ENCODE measurements around the gene SCGB1C1. TPM values are rescaled to one million over a fixed set of nuclear protein-coding genes. Genes with fewer than 3 reads are reported as not detected.
A peak's percentile ranks its signal among the peaks of the same experiment; 100 is the strongest.

SCGB1C1 gene
- total RNA-seq, 2 experiments from 2014 or later: not detected

GRCh38 chr11:199004-199581 is 6.2 kb downstream of the SCGB1C1 start:
- ATAC-seq (no peak), DNase-seq (peak; percentile 4)
- no peak overlapping the region for H3K4me3 Mint-ChIP-seq
- peaks cover 34% of the 10 kb centered on the region for H3K4me1 Mint-ChIP-seq
- H3K27ac Mint-ChIP-seq: no peak overlapping the region
- H3K36me3 Mint-ChIP-seq (ENCODE audit: low read depth): peaks cover 26% of the 10 kb centered on the region
- intact Hi-C loops (cut with DNase I, micrococcal nuclease): no loop called here
- ChIA-PET POLR2A (no interaction called here), CTCF (interaction anchor here (0.7 to 1.0 kb wide), 2 partner anchors 18 to 82 kb away, joined by 3 read pairs; no protein-coding TSS in a partner anchor)
- H3K9me3 Mint-ChIP-seq (ENCODE audit: low read depth): no peaks in the 10 kb centered on the region
- H3K27me3 Mint-ChIP-seq: no peaks in the 10 kb centered on the region

GRCh38 chr11:199782-200181 is 6.9 kb downstream of the SCGB1C1 start:
- Mint-ChIP-seq H3K4me3 (no peak overlapping the region), H3K9me3 (ENCODE audit: low read depth) (no peaks in the 10 kb centered on the region), H3K36me3 (ENCODE audit: low read depth) (peaks cover 30% of the 10 kb centered on the region), H3K27ac (no peak overlapping the region), H3K4me1 (peaks cover 40% of the 10 kb centered on the region), H3K27me3 (no peaks in the 10 kb centered on the region)
- ChIA-PET POLR2A (no interaction called here), CTCF (no interaction called here)
- intact Hi-C loops (cut with DNase I, micrococcal nuclease): no loop called here
- ATAC-seq (no peak), DNase-seq (peak; percentile 8)

- ATAC-seq (no peak), DNase-seq (peak; percentile 2)
- H3K27ac Mint-ChIP-seq: peak overlapping the region; percentile 76
- peaks cover 35% of the 10 kb centered on the region for H3K36me3 Mint-ChIP-seq (ENCODE audit: low read depth)
- H3K9me3 Mint-ChIP-seq (ENCODE audit: low read depth): no peaks in the 10 kb centered on the region
- H3K4me3 Mint-ChIP-seq: no peak overlapping the region
- peaks cover 45% of the 10 kb centered on the region for H3K4me1 Mint-ChIP-seq
- POLR2A ChIA-PET: no interaction called here
- intact Hi-C loops (cut with DNase I, micrococcal nuclease): no loop called here
- H3K27me3 Mint-ChIP-seq: no peaks in the 10 kb centered on the region
- CTCF ChIA-PET: no interaction called here
Observed at GRCh38 chr11:200224-201003, 7.5 kb downstream of the SCGB1C1 start.

GRCh38 chr11:201966-202365 is 9.1 kb downstream of the SCGB1C1 start:
- Mint-ChIP-seq H3K27me3 (no peaks in the 10 kb centered on the region), H3K4me3 (peak overlapping the region; percentile 27), H3K9me3 (ENCODE audit: low read depth) (no peaks in the 10 kb centered on the region), H3K36me3 (ENCODE audit: low read depth) (peaks cover 44% of the 10 kb centered on the region), H3K4me1 (peaks cover 54% of the 10 kb centered on the region), H3K27ac (peak overlapping the region; percentile 76)
- DNase-seq (peak; percentile 4), ATAC-seq (no peak)
- POLR2A ChIA-PET: no interaction called here
- CTCF ChIA-PET: no interaction called here
- intact Hi-C loops (cut with DNase I, micrococcal nuclease): no loop called here

GRCh38 chr11:202490-202889 is 9.6 kb downstream of the SCGB1C1 start:
- intact Hi-C loops (cut with DNase I, micrococcal nuclease): no loop called here
- peaks cover 54% of the 10 kb centered on the region for H3K4me1 Mint-ChIP-seq
- no peak for ATAC-seq

GRCh38 chr11:203056-203944 is 10.4 kb downstream of the SCGB1C1 start:
- POLR2A ChIA-PET: interaction anchor here (0.7 kb wide), 1 partner anchor 112 kb away, joined by 3 read pairs; no protein-coding TSS in a partner anchor
- peaks cover 54% of the 10 kb centered on the region for H3K4me1 Mint-ChIP-seq
- intact Hi-C loops (cut with DNase I, micrococcal nuclease): no loop called here
- no peaks in the 10 kb centered on the region for H3K27me3 Mint-ChIP-seq
- CTCF ChIA-PET: interaction anchor here (1.2 to 2.7 kb wide), 2 partner anchors 48 to 168 kb away, joined by 5 to 12 read pairs; no protein-coding TSS in a partner anchor
- DNase-seq: peak; percentile 5
- no peaks in the 10 kb centered on the region for H3K9me3 Mint-ChIP-seq (ENCODE audit: low read depth)
- peaks cover 52% of the 10 kb centered on the region for H3K36me3 Mint-ChIP-seq (ENCODE audit: low read depth)
- H3K27ac Mint-ChIP-seq: peak overlapping the region; percentile 76
- ATAC-seq: no peak
- no peak overlapping the region for H3K4me3 Mint-ChIP-seq

More at GRCh38 chr11:202490-202889, 9.6 kb downstream of the SCGB1C1 start:
- ChIA-PET CTCF (no interaction called here), POLR2A (interaction anchor here (0.7 kb wide), 1 partner anchor 113 kb away, joined by 3 read pairs; no protein-coding TSS in a partner anchor)
- DNase-seq: no peak
- peak overlapping the region; percentile 76 for H3K27ac Mint-ChIP-seq
- no peaks in the 10 kb centered on the region for H3K9me3 Mint-ChIP-seq (ENCODE audit: low read depth)
- H3K27me3 Mint-ChIP-seq: no peaks in the 10 kb centered on the region
- peaks cover 46% of the 10 kb centered on the region for H3K36me3 Mint-ChIP-seq (ENCODE audit: low read depth)
- H3K4me3 Mint-ChIP-seq: peak overlapping the region; percentile 27

- peak overlapping the region; percentile 76 for H3K27ac Mint-ChIP-seq
- H3K4me3 Mint-ChIP-seq: no peak overlapping the region
- H3K36me3 Mint-ChIP-seq (ENCODE audit: low read depth): peaks cover 58% of the 10 kb centered on the region
- DNase-seq (no peak), ATAC-seq (no peak)
- POLR2A ChIA-PET: interaction anchor here (0.6 kb wide), 1 partner anchor 22 kb away, joined by 3 read pairs; no protein-coding TSS in a partner anchor
- H3K4me1 Mint-ChIP-seq: peaks cover 54% of the 10 kb centered on the region
- no peaks in the 10 kb centered on the region for H3K27me3 Mint-ChIP-seq
- CTCF ChIA-PET: interaction anchor here (1.2 to 2.7 kb wide), 2 partner anchors 47 to 167 kb away, joined by 5 to 12 read pairs; no protein-coding TSS in a partner anchor
- no peaks in the 10 kb centered on the region for H3K9me3 Mint-ChIP-seq (ENCODE audit: low read depth)
- intact Hi-C loops (cut with DNase I, micrococcal nuclease): no loop called here
Observed at GRCh38 chr11:203945-204586, 11.2 kb downstream of the SCGB1C1 start.

GRCh38 chr11:204587-205109 is 11.8 kb downstream of the SCGB1C1 start:
- Mint-ChIP-seq H3K4me3 (no peak overlapping the region), H3K27me3 (no peaks in the 10 kb centered on the region), H3K36me3 (ENCODE audit: low read depth) (peaks cover 63% of the 10 kb centered on the region), H3K9me3 (ENCODE audit: low read depth) (no peaks in the 10 kb centered on the region), H3K27ac (no peak overlapping the region), H3K4me1 (peaks cover 59% of the 10 kb centered on the region)
- intact Hi-C loops (cut with DNase I, micrococcal nuclease): loop anchor here in 1 of 2 experiments (5.0 kb wide), 2 partner anchors 108 to 248 kb away; partner anchors contain the start of genes IFITM1 and PTDSS2
- peak; percentile 6 for DNase-seq
- ATAC-seq: no peak
- CTCF ChIA-PET: interaction anchor here (2.7 kb wide), 1 partner anchor 46 kb away, joined by 12 read pairs; no protein-coding TSS in a partner anchor
- POLR2A ChIA-PET: interaction anchor here (0.6 kb wide), 1 partner anchor 22 kb away, joined by 3 read pairs; no protein-coding TSS in a partner anchor

- no peak for DNase-seq
- intact Hi-C loops (cut with DNase I, micrococcal nuclease): loop anchor here in 1 of 2 experiments (5.0 kb wide), 2 partner anchors 107 to 247 kb away; partner anchors contain the start of genes IFITM1 and PTDSS2
- CTCF ChIA-PET: interaction anchor here (0.7 to 2.7 kb wide), 3 partner anchors 45 to 244 kb away, joined by 3 to 12 read pairs (median 6); partner anchors contain the start of genes PTDSS2 and SIGIRR
- Mint-ChIP-seq H3K27ac (peak overlapping the region; percentile 99), H3K4me3 (peak overlapping the region; percentile 94), H3K27me3 (no peaks in the 10 kb centered on the region), H3K4me1 (peaks cover 66% of the 10 kb centered on the region), H3K9me3 (ENCODE audit: low read depth) (no peaks in the 10 kb centered on the region), H3K36me3 (ENCODE audit: low read depth) (peaks cover 64% of the 10 kb centered on the region)
- POLR2A ChIA-PET: no interaction called here
- ATAC-seq: no peak
Observed at GRCh38 chr11:205221-206001, 12.5 kb downstream of the SCGB1C1 start.

GRCh38 chr11:206002-206384 is 13.1 kb downstream of the SCGB1C1 start:
- H3K4me3 Mint-ChIP-seq: peak overlapping the region; percentile 94
- H3K9me3 Mint-ChIP-seq (ENCODE audit: low read depth): no peaks in the 10 kb centered on the region
- ATAC-seq (no peak), DNase-seq (peak; percentile 6)
- peaks cover 64% of the 10 kb centered on the region for H3K4me1 Mint-ChIP-seq
- peak overlapping the region; percentile 99 for H3K27ac Mint-ChIP-seq
- intact Hi-C loops (cut with DNase I, micrococcal nuclease): loop anchor here in 1 of 2 experiments (5.0 kb wide), 2 partner anchors 106 to 246 kb away; partner anchors contain the start of genes IFITM1 and PTDSS2
- ChIA-PET CTCF (interaction anchor here (0.7 to 2.4 kb wide), 5 partner anchors 38 to 243 kb away, joined by 3 to 10 read pairs (median 6); partner anchors contain the start of genes PTDSS2 and SIGIRR), POLR2A (no interaction called here)
- peaks cover 66% of the 10 kb centered on the region for H3K36me3 Mint-ChIP-seq (ENCODE audit: low read depth)
- no peaks in the 10 kb centered on the region for H3K27me3 Mint-ChIP-seq
